HG02759 (cell line): ENCODE data around the gene ISG15.
"Not testable (repeated sequence)": the region's sequence is repeated elsewhere in the genome, so short reads cannot be mapped to it uniquely, and the experiment has no call there.

Experiments
- ATAC-seq: cut with Tn5 transposase; IDR thresholded peaks from one replicate; pipeline ENCODE4 v1.9.1; 2021; ENCODE audit warnings: mild to moderate bottlenecking, moderate library complexity; ENCODE audit not compliant: unreplicated experiment

The ISG15 gene

GRCh38 chr1:1057769-1058087 is 44.4 kb downstream of the ISG15 start:
- not testable (repeated sequence) for ATAC-seq

- ATAC-seq = no peak
These were observed 45.0 kb downstream of the ISG15 start for GRCh38 chr1:1058088-1058905.

GRCh38 chr1:1058921-1059493 is 45.7 kb downstream of the ISG15 start:
- peak; percentile 45 for ATAC-seq

GRCh38 chr1:1059494-1060280 is 46.4 kb downstream of the ISG15 start:
- ATAC-seq = peak; percentile 71

- ATAC-seq = no peak
These were observed 47.1 kb downstream of the ISG15 start for GRCh38 chr1:1060281-1061000.

- no peak for ATAC-seq
These were observed 48.5 kb downstream of the ISG15 start for GRCh38 chr1:1061682-1062345.

- ATAC-seq = no peak
These were observed 49.3 kb downstream of the ISG15 start for GRCh38 chr1:1062348-1063163.

GRCh38 chr1:1063261-1063944 is 50.1 kb downstream of the ISG15 start:
- no peak for ATAC-seq
